Tibial nerve (tissue), 4 donors: ENCODE data around the gene TBC1D32. TPM values are rescaled to one million over a fixed set of nuclear protein-coding genes. Genes with fewer than 3 reads are reported as not detected.

Source experiments
- DNase-seq, 2 donors: peaks; one replicate each; pipeline ENCODE4 v3.0.0-alpha.2; 2019; ENCODE audit warnings: low spot score in 2 of 2
- H3K27ac ChIP-seq, 4 donors: fragments of 200-600 bp; sonication (generic) in 3 of 4; one replicate each; pipeline ENCODE4 v1.5.1; 2017 to 2019; ENCODE audit warnings: mild to moderate bottlenecking in 1 of 4
- H3K27me3 ChIP-seq, 2 donors: fragments of 200-600 bp; sonication (generic) in 1 of 2; one replicate each; pipeline versions ENCODE4 v1.5.1 to v1.6.0; 2017 to 2019
- H3K36me3 ChIP-seq, 3 donors: fragments of 200-600 bp; sonication (generic); one replicate each; pipeline ENCODE4 v1.5.1; 2018 to 2019
- H3K4me1 ChIP-seq, 4 donors: fragments of 200-600 bp; sonication (generic) in 3 of 4; one replicate each; pipeline ENCODE4 v1.5.1; 2017 to 2019
- H3K4me3 ChIP-seq, 4 donors: fragments of 200-600 bp; sonication (generic) in 3 of 4; one replicate each; pipeline ENCODE4 v1.5.1; 2017 to 2019; ENCODE audit warnings: mild to moderate bottlenecking in 1 of 4, moderate library complexity in 1 of 4
- H3K9me3 ChIP-seq, 4 donors: fragments of 200-600 bp; sonication (generic) in 3 of 4; one replicate each; pipeline ENCODE4 v1.5.1; 2017 to 2019
- CTCF ChIP-seq, 5 experiments: fragments of 200-600 bp in 3 of 5; fragments of 450-650 bp in 2 of 5; sonication (generic) in 3 of 5; IDR thresholded peaks; one replicate each; pipeline ENCODE4 v1.5.1; 2016 to 2019; ENCODE audit warnings: antibody characterized with exemption in 5 of 5, mild to moderate bottlenecking in 3 of 5, moderate library complexity in 2 of 5
- EP300 ChIP-seq, 2 donors: sonication (generic); formaldehyde crosslinking; IDR thresholded peaks; one replicate each; pipeline ENCODE4 v1.6.1; 2017; ENCODE audit warnings: antibody characterized with exemption in 2 of 2, mild to moderate bottlenecking in 1 of 2
- POLR2A ChIP-seq, 2 donors: fragments of 450-650 bp; IDR thresholded peaks; one replicate each; pipeline ENCODE4 v1.6.1; 2017; ENCODE audit warnings: antibody characterized with exemption in 2 of 2, mild to moderate bottlenecking in 2 of 2, moderate library complexity in 2 of 2
- WGBS, 2 donors: methylation state at CpG; one replicate each; pipeline ENCODE4 v1.1.5; 2018; 5-methylcytosine and 5-hydroxymethylcytosine counted together
- small RNA-seq: library from RNA; depleted of rRNA; stranded (forward); fragments of <200 nt; gene quantifications from one replicate; pipeline ENCODE3, GENCODE V24; 2016
- total RNA-seq, 4 donors: library from RNA; depleted of rRNA; stranded (reverse); fragments of >200 nt; gene quantifications; one replicate each; pipeline ENCODE4 v1.1.0, GENCODE V29; 2016

The TBC1D32 gene
- total RNA-seq, 4 donors from 2014 or later, result 7.9 to 19.2 (median 11.4) TPM

- no peak for DNase-seq
- WGBS, 2 donors, result 79 to 92% methylated on average over 3 of the region's 3 CpGs
These were observed 301.2 kb downstream of the TBC1D32 start for GRCh38 chr6:121033091-121033490.

GRCh38 chr6:121032268-121033006 lies 301.8 kb downstream of the TBC1D32 start:
- Histone ChIP-seq H3K4me3 (no peak overlapping the region), H3K4me1 (no peaks in the 10 kb centered on the region), H3K36me3 (no peaks in the 10 kb centered on the region), H3K9me3 (no peaks in the 10 kb centered on the region), H3K27ac (no peak overlapping the region), H3K27me3 (no peaks in the 10 kb centered on the region)
- WGBS, 2 donors, result 32 to 57% methylated on average over 1 of the region's 1 CpG
- no peak for DNase-seq
- TF ChIP-seq EP300 (IDR thresholded peaks at IDR 0.05) (no peak), CTCF (IDR thresholded peaks at IDR 0.05) (no peak), POLR2A (IDR thresholded peaks at IDR 0.05) (no peak)

More at GRCh38 chr6:121033091-121033490, 301.2 kb downstream of the TBC1D32 start:
- Histone ChIP-seq H3K4me1 (no peaks in the 10 kb centered on the region), H3K27ac (no peak overlapping the region), H3K9me3 (no peaks in the 10 kb centered on the region), H3K4me3 (no peak overlapping the region), H3K27me3 (no peaks in the 10 kb centered on the region), H3K36me3 (no peaks in the 10 kb centered on the region)
- TF ChIP-seq POLR2A (IDR thresholded peaks at IDR 0.05) (no peak), CTCF (IDR thresholded peaks at IDR 0.05) (no peak), EP300 (IDR thresholded peaks at IDR 0.05) (no peak)

Small RNA genes within 50 kb of the gene (small RNA-seq; reads per million reads assigned to genes)
- gene RF00019, result not detected
- gene RNU6-1286P, result not detected

Other genes with a start within 250 kb of the TBC1D32 start
- gene GJA1, start 101.2 kb upstream of the TBC1D32 start, total RNA-seq, result 10 to 100 TPM; 37.7 to 44.7 (median 41.6) TPM